GM19328 (cell line): Measurements from ENCODE around the gene NVL.

Experiments used
- ATAC-seq: cut with Tn5 transposase; IDR thresholded peaks from one replicate; pipeline ENCODE4 v1.9.1; 2021; ENCODE audit warnings: mild to moderate bottlenecking, moderate library complexity; ENCODE audit not compliant: unreplicated experiment

The NVL gene

DNA sequence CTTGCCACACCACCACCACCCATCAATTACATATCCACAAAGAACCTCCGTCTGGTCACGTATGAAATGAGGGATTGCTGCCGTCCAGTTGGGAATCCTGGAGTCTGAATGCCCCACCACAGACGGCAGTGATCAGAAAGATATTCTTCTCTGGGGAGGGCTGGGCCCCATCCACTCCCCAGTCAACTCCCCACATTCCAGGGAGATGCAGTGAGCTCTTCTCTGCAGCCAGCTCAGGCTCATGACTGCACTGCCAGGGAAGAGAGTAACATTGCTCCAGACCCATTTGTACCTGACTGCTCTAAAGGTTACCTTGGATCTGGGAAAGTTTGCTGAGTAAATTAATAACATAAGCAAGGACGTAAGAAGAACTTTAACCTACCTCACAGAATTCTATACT, 128.6 kb downstream of the NVL start:
- no peak for ATAC-seq

DNA sequence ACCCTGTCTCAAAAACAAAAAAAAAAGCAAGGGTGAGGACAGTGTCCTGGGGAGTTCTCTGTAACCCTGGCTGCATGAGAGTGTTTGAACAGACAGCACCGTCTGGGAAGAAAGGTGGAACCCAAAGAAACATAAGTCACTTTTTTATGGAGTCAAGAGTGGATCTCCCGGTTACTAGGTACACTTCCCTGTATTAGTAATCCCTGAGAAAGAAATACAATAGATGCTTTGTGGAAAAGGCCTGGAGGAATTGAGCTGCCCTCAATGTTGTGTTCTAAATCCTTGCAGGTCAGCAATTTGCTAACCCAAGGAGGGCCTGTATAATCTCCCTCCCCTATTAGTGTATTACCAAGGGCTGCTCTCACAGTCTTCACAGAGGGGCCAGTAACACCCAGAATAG, 130.3 kb downstream of the NVL start:
- ATAC-seq = no peak

DNA sequence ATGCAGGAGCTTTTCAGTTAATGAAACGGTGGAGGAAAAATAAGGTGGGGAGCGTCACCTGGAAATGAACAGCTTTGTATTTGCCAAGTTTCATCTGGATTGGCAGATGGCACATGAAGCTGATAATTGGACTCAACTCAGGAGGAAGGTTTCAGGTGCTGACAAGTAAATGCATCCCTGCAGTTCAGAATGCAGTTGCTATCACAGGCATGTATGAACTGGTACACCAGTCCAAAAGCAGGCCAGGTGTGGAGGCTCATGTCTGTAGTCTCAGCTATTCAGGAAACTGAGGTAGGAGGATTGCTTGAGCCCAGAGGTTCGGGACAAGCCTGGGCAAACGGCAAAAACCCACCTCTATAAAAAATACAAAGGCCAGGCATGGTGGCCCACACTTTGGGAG, 131.4 kb downstream of the NVL start:
- ATAC-seq = no peak

DNA sequence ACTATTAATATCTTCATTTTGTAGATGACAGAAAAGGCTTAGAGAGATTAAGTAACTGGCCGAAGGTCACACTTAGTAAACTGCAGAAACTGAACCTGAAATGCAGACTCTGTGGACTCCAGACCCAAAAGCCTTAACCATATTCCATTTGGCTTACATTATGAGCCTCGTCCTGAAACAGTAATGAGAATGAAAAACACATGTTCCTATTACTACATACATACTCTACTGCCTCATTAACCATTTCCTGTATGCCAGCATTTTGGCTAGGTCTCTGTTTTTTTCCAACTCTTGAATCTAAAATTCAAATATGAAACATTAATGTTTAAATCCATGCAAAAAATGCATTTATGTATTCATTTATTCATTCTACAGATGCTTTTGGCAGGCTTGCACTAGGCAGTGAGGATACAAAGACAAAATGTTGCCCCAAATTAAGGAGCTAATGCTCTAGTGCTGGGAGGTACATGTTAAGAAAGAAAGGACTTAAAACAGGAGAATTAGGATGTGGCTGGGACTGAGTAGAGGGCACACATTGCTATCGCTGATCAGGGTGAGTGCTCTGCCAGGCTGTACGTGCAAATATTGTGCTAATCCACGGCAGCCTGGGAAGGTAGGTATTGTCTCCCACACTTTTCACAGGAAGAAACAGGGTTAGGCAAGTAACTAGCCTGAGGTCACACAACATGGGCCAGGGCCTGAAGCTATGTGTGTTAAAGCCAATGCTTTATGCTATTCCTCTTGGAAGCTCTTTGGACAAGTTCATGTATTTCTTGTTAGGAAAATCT, 133.0 kb downstream of the NVL start:
- no peak for ATAC-seq

DNA sequence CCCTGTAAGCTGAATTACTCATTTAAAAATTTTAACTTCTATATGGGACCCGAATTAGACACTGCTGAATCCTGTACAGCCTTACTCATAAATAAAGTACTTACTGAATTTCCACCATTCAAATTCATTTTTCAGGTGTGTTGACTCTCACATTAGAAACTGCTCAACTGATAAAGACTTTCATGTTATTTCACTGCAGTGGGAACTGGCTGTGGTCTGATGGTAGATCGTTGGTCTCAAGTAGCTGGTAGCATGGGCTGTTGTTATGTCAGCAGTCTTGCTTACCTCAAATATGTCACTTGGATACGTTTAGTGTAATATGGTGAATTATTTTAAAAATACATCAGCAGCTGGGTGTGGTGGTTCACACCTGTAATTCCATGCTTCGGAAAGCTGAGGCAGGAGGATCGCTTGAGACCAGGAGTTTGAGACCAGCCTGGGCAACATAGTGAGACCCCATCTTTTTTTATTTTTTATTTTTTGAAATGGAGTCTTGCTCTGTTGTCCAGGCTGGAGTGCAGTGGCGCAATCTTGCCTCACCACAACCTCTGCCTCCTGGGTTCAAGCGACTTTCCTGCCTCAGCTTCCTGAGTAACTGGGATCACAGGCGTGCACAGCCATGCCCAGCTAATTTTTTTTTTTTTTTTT, 136.5 kb downstream of the NVL start:
- no peak for ATAC-seq

DNA sequence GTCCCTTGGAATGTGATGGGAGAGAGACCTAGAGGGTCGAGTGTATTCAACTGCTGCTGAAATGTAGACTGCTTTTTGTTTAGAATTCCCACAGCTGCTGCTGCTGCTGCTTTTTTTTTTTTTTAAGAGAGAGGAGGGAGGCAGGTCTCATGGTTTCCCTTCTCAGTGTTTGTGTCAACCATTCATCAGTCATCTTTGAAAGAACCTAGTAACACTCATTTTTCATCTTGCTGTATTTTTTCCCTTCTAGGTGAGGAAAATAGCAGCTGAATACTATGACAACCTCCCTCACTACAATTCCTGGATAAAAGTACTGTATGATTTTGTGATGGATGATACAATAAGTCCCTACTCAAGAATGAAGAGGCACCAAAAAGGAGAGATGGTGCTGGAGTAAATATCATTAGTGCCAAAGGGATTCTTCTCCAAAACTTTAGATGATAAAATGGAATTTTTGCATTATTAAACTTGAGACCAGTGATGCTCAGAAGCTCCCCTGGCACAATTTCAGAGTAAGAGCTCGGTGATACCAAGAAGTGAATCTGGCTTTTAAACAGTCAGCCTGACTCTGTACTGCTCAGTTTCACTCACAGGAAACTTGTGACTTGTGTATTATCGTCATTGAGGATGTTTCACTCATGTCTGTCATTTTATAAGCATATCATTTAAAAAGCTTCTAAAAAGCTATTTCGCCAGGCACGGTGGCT, 137.7 kb downstream of the NVL start:
- no peak for ATAC-seq

DNA sequence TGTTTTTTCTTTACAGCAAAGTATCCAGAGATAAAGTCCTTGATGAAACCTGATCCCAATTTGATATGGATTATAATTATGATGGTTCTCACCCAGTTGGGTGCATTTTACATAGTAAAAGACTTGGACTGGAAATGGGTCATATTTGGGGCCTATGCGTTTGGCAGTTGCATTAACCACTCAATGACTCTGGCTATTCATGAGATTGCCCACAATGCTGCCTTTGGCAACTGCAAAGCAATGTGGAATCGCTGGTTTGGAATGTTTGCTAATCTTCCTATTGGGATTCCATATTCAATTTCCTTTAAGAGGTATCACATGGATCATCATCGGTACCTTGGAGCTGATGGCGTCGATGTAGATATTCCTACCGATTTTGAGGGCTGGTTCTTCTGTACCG, 140.4 kb downstream of the NVL start:
- no peak for ATAC-seq

DNA sequence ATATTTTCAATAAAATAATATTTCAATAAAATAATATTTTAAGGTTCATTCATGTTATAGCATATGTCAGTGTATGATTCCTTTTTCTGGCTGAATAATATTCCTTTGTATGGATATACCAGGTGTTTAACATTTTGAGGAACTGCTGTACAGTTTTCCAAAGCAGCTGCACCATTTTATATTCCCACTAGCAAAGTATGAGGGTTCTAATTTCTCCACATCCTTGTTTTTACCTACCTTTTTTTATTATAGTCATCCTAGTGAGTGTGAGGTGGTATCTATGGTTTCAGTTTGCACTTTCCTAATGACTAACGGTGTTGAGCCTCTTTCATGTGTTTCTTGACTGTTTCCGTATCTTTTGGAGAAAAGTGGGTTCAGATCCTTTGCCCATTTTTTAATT, 141.7 kb downstream of the NVL start:
- ATAC-seq = no peak

DNA sequence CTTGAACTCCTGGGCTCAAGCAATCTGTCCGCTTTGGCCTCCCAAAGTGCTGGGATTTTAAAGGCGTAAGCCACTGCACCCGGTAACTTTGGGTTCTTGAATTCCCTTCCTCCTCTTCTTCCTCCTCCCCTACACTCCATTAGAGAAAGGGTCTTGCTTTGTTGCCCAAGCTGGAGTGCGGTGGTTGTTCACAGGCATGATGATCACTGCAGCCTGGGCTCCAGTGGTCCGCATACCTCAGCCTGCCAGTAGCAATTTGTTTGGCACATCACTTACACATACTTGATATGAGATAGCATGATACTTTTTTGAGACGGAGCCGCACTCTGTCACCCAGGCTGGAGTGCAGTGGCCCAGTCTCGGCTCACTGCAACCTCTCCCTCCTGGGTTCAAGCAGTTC, 144.8 kb downstream of the NVL start:
- ATAC-seq = no peak

DNA sequence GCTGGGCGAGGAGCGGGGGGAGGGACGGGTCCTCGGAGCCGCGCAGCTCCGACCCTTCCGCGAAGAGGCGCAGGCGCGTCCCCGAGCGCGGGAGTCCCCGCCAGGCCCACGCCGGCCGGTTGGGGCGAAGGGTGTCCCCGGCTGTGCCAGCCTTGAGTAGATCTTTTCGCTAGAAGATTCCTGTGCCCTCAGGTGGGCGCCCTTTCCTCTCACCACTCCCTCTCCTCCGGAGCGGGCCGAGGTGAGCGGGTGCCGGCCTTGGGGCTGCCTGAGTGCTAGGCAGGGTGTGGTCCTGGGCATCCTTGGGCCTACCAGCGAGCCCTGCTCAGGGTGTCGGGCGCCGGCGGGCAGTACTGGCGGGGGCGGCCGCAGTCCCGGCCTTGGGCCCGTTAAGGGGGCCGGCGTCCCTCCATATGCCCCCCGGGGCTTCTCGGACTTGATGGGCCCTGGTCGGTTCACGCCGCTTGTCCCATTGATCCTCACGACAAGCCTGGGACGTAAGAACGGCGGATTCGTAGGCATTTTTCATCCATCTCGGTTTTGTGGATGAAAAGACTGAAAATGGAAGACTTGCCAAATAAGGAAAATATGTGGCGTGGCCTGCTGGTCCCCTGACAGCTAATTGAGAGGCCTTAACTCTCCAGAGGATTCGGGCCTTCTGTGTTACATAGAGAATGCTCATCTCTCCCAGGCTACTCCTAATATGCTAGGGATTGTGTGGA, 146.2 kb downstream of the NVL start:
- peak; percentile 38 for ATAC-seq

DNA sequence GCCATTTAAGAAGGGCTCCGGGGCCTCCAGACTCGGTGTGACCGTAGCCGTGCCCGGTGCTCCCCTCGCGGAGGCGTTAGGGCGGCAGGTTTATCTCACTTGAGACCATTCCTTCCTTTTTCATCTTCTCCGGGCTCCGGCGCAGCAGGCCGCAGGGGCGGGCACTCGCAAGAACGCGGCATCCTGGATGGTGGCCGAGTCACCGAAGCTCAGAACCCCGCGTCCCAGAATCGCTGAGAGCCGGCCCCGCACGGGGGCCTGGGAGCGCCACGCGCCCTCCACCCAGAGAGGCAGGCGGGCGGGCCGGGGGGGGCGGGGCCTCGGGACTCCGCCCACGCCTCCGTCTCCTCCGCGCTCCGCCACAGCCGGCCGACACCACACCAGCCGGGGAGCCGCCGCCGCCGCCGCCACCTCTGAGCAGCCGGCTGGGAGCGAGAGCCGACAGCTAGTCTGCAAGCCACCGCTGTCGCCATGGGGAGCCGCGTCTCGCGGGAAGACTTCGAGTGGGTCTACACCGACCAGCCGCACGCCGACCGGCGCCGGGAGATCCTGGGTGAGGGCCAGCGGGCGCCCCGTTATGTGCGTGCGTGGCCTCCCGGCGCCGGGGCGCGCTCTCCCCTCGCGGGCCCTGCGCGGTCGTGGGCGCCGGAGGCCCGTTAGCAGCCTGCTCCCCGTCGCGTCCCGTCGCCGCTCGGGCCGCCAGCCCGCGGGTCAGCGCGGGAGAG, 146.9 kb downstream of the NVL start, which contains the start of gene DEGS1:
DEGS1 (plus strand) TSS at position 375 of the 725 bp plus-strand sequence; CDS start at position 472, 97 bp downstream.
- peak; percentile 57 for ATAC-seq

DNA sequence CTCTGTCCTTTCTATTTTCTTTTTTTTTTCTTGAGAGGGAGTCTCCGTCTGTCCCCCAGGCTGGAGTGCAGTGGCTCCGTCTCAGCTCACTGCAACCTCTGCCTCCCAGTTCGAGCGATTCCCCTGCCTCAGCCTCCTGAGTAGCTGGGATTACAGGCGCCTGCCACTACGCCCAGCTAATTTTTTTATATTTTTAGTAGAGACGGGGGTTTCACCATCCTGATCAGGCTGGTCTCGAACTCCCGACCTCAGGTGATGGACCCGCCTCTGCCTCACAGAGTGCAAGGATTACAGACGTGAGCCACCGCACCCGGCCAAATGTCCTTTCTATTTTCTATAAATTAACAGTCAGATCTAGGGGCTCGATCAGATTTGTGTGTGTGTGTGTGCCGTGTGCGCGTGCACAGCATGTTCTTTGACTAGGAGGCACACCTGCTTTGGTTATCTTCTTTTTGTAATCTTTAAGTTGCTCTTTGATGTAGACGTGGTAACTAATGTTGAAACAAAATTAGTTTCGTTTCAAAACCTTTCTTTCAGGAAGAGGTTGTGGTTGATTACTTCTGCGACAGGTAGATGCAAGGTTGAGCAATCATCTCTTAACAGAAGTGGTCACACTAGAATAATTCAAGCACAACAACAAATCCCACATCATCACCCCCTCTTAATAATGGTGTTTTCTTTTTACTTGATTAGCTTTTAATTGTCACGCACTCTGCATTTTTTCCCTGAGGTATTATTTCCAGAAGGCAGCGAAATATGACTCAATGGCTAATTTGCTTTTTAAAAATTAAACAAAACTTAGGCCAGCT, 147.7 kb downstream of the NVL start:
- ATAC-seq = peak; percentile 36

DNA sequence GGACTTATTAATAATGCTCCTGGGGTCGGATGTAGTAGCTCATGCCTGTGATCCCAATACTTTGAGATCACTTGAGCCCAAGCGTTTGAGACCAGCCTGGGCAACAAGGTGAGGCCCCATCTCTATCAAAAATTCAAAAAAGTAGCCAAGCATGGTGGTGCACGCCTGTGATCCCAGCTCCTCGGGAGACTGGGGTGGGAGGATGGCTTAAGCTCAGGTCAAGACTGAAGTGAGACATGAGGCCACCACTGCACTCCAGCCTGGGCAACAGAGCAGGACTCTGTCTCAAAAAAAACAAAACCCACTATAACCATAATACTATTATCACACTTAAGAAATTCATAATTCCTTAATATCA, 148.5 kb downstream of the NVL start:
- no peak for ATAC-seq

DNA sequence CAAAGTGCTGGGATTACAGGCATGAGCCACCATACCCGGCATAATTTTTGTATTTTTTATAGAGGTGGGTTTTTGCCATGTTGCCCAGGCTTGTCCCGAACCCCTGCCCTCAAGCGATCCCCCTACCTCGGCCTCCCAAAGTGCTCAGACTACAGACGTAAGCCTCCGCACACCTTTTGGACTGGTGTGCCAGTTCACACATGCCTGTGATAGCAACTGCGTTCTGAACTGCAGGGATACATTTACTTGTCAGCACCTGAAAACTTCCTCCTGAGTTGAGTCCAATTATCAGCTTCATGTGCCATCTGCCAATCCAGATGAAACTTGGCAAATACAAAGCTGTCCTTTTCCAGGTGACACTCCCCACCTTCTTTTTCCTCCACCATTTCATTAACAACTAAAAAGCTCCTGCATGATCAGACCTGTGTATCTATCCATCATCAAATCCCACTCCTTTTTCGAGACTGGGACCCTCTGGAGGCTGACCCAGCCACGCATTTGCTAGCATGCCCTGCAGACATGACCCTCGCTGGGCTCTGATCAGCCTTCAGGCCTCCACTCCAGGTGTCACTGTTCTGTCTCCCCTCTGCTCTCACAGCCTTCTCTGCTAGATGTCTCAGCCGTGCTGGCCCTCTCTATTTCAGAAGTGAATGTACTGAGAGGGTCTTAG, 149.1 kb downstream of the NVL start:
- ATAC-seq = no peak

DNA sequence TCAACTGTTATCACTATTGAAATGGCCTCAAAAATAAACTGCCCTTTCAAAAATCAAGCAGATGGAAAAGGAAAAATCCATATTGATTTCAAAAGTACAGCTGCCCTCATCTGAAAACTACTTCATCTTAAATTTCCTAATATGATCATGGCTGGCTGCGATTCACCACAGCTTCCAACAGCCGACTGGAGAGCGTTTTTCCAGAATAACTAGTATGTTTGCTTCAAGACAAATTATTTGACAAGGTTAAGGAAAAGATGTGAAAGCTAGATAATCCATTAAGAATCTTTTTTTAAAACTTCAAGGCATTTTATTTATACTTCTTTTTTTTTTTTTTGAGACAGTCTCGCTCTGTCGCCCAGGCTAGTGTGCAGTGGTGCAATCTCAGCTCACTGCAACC, 151.1 kb downstream of the NVL start:
- no peak for ATAC-seq

DNA sequence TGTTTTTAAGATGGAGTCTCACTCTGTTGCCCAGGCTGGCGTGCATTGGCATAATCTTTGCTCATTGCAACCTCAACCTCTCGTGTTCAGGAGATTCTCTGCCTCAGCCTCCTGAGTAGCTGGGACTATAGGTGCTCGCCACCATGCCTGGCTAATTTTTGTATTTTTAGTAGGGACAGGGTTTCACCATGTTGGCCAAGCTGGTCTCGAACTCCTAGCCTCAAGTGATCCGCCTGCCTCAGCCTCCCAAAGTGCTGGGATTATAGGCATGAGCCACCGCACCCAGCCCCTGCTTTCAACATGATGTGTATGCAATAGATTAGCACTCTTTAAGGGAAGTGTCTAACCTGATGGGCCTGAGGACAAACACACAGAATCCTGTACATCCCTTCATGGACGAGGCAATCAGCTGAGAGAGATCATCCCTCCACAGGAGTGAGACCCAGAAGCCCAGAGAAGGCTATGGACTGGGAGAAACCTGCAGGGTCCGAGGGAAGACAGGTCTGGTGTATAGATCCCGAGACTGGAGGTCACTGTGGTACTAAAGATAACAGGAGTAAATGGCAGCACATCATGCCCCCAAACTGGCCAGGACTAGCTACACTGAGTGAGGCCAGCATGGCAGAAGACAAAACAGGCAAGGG, 152.5 kb downstream of the NVL start:
- no peak for ATAC-seq
